Activated T-helper 1 cell treated with anti-CD3 and anti-CD28 coated beads, Interleukin-2, amount 50 U/mL, for 16 hours (primary cell): ENCODE measurements around the gene KRTAP22-2.

ENCODE experiments used
- DNase-seq, 2 donors: peaks; one replicate each; pipeline ENCODE4 v3.0.0-alpha.2; 2020; ENCODE audit warnings: low read depth in 1 of 2, low spot score in 1 of 2

The KRTAP22-2 gene

DNA sequence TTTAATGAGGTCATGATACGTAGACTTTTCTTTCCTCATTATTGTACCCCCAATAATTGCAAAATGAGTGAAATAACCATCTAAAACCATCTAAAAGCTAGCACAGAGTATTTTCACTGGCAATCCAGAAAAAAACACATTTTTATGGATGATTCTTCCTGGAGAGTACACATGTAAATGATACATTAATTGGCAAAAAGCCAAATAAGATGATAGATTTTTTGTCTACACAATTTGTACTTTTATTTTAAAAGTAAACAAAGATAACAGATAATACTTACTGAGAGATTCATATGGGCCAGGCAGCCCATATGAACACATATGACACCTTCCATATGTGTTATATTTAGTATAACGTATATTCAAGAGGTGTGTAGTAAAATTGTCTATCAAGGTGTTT, 26.6 kb downstream of the KRTAP22-2 start:
- DNase-seq: no peak

DNA sequence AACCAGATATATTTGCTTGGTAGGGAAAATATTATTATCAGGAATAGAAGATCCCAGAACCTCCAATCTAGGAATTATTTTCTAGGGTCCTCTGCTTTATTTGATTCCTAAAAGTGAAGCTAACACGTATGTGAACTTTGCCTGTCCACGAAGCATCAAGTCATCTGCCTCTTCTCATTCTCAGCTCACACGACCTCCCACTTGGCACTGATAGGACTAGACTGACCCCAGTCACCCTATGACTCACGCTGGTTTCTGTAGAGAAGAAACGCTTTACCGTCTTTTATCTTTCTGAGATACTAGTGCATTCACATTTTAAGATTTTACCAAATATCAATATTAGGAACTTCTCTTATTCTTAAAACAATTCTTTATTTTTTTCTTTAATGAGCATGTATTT, 27.1 kb downstream of the KRTAP22-2 start:
- no peak for DNase-seq

DNA sequence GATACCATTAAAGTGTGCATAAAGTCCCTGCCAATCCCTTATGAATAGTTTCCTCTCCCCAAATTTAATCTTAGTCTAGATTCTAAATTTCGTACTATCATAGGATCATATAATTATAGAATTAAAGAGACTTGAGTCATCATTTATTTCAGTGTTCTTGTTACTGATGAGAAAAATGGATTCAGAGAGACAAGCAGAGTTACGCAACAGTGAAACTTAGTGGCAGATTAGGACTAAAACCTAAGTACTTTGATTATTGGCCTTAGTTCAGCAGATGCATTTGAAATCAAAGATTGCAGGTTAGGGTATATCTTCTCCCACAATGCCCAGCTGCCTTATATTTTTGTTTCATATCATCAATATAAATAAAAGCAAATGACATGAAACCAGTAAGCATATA, 28.2 kb downstream of the KRTAP22-2 start:
- no peak for DNase-seq

DNA sequence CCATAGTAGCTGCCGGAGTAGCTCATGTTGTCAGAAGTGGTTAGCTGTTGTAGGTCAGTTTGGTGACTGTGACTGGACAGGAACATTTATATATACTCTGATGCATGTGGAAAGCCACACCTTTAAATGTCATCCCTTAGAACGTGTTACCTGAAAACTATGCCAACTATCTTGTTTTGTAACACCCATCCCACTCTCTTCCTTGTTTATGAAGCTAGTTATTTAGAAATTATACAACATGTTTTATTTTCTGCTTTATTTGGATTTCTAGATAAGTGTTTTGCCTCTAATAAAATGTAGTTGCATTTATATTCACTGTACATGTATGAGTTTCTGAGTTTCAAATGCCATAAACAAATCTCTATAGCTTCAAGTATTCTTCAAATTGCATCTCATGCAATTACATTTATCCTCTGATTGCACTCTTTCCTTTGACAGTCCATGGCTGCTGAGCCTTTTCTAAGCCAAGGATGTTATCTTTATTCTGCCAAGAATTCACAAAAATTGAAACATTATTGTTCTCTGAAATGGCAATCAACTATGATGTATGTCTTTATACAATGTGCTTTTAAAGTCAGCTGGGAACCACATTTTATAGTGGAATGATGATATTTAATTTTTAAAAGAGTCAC, 28.8 kb downstream of the KRTAP22-2 start, which contains the start of gene KRTAP19-7:
Gene KRTAP19-7 (minus strand): TSS at position 51 of the 632 bp plus-strand sequence. CDS start 25 bp downstream, at position 26.
- DNase-seq: no peak

DNA sequence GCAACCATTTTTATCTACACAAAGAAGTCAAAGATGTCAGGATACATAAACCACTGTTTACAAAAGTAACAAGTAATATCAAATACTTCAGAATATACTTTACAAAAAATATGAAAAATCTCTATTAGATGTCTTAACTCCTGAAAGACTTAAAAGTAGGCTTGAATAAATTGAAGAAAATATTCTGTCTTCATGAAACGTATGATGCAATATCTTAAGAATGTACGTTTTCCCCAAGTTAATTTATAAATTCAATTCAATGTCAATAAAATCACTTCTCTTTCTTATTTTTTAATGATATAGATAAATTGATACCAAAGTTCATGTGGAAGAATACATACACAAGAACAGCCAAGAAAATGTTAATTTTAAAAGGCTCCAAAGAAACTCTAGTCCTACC, 35.1 kb downstream of the KRTAP22-2 start:
- DNase-seq: no peak

DNA sequence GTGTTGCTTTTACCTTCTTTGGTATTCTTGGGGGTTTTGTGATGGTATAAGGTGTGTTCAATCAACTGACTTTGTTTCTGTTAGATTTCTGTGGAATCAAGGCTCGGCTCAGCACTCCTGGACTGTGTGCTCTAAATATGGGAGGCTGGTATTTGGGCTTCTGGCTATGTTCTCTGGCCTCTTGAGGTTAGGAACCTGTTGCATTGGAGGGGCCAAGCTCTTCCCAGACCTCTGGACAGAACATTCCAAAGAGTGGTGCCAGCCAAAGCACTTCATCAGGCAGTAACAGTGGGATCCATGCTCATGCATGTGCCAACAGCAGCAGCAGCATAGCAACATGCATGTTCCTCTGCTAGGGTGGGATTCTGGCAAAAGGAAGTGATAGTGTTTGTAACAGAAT, 37.4 kb downstream of the KRTAP22-2 start:
- no peak for DNase-seq

DNA sequence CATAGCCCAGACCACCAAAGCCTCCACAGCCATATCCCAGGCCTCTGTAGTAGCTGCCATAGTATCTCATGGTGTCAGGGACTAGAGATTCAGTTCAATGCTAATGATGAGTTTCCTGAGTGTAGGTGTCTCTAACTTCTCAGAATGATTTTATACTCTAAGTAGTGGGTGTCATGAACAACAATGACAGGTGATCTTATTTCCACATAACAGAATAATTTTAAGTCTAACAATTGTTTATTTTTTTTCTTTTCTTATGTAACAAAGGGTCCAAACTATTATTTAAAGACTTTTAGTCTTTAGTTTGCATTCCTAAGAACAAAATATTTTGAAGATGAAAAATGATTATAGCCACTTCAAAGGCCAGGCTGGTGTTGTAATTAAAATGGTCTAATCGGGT, 48.4 kb downstream of the KRTAP22-2 start, which contains the start of gene KRTAP19-6:
Gene KRTAP19-6 (minus strand): TSS at position 101 of the 400 bp plus-strand sequence. CDS start 31 bp downstream, at position 70.
- no peak for DNase-seq
